ENCODE results near the gene SDK1. TPM values are rescaled to one million over a fixed set of nuclear protein-coding genes. Genes with fewer than 3 reads are reported as not detected.

SDK1 gene
- polyA plus RNA-seq, 2 of the 4 experiments (the other 2 are of a cell fraction) = 0.12 to 0.28 TPM

GRCh38 chr7:3910054-3910453, 609.0 kb downstream of the SDK1 start:
- TF ChIP-seq FOSB (CRISPR knock-in tag; IDR thresholded peaks at IDR 0.05) (no peak), SMC3 (IDR thresholded peaks at IDR 0.05) (no peak), EP300 (IDR thresholded peaks at IDR 0.05) (no peak), POLR2A (IDR thresholded peaks at IDR 0.05; ENCODE audit: low read length) (no peak), BHLHE40 (IDR thresholded peaks at IDR 0.05; ENCODE audit: low read depth, low read length) (no peak), KDM1A (IDR thresholded peaks at IDR 0.05; ENCODE audit: low read depth) (no peak), ZFP36 (IDR thresholded peaks at IDR 0.05; ENCODE audit: borderline replicate concordance, partially characterized antibody) (no peak), MAZ (IDR thresholded peaks at IDR 0.05; ENCODE audit: borderline replicate concordance, low read depth, low read length) (no peak), NR3C1 (IDR thresholded peaks at IDR 0.05) (no peak), HDAC2 (IDR thresholded peaks at IDR 0.05) (no peak)
- 77% methylated on average over 6 of the region's 6 CpGs for WGBS (ENCODE audit: missing lambda C conversion rate)
- ChIA-PET CTCF (interaction anchor here (1.5 kb wide), 1 partner anchor 12 kb away, joined by 4 read pairs; no protein-coding TSS in a partner anchor), POLR2A (no interaction called here)
- DNase-seq (ENCODE audit: low read depth in 1 of 2, low spot score in 1 of 2) (no peak), FAIRE-seq (no peak), ATAC-seq (no peak)
- no peak overlapping the region for H3K4me2 ChIP-seq
- no peak overlapping the region for H3K27ac ChIP-seq
- H3K4me3 ChIP-seq = no peak overlapping the region
- no peaks in the 10 kb centered on the region for H3K9me3 ChIP-seq
- no peaks in the 10 kb centered on the region for H3K4me1 ChIP-seq

- ATAC-seq (no peak), FAIRE-seq (no peak), DNase-seq (ENCODE audit: low read depth in 1 of 2, low spot score in 1 of 2) (no peak)
- Histone ChIP-seq H3K4me2 (no peak overlapping the region), H3K9me3 (no peaks in the 10 kb centered on the region), H3K27ac (no peak overlapping the region), H3K4me1 (peaks cover 9% of the 10 kb centered on the region; the same call in 1 of the 3 replicates), H3K4me3 (no peak overlapping the region)
- TF ChIP-seq RNF2 (IDR thresholded peaks at IDR 0.05; ENCODE audit: borderline replicate concordance, low read depth) (no peak), USF2 (IDR thresholded peaks at IDR 0.05) (no peak), EP300 (IDR thresholded peaks at IDR 0.05) (no peak), TP53 (CRISPR knock-in tag; IDR thresholded peaks at IDR 0.05) (no peak), ESRRA (IDR thresholded peaks at IDR 0.05; ENCODE audit: borderline replicate concordance, low read length) (no peak), ZFP36 (IDR thresholded peaks at IDR 0.05; ENCODE audit: borderline replicate concordance, partially characterized antibody) (no peak), CBX8 (IDR thresholded peaks at IDR 0.05) (no peak), KDM5A (IDR thresholded peaks at IDR 0.05) (no peak), RCOR1 (IDR thresholded peaks at IDR 0.05; ENCODE audit: low read depth, low read length) (no peak)
- 57% methylated on average over 4 of the region's 4 CpGs for WGBS (ENCODE audit: missing lambda C conversion rate)
- CTCF ChIA-PET = interaction anchor here (0.6 to 1.5 kb wide), 3 partner anchors 10 to 618 kb away, joined by 4 to 6 read pairs (median 5); no protein-coding TSS in a partner anchor
- POLR2A ChIA-PET = no interaction called here
Observed at GRCh38 chr7:3911685-3912084, 610.6 kb downstream of the SDK1 start.

GRCh38 chr7:3912291-3912690, 611.2 kb downstream of the SDK1 start:
- no peak for TF ChIP-seq CTCF (IDR thresholded peaks at IDR 0.05)
- TF ChIP-seq RFX5 (IDR thresholded peaks at IDR 0.05) = no peak
- no peak for TF ChIP-seq GATA3 (IDR thresholded peaks at IDR 0.05; ENCODE audit: borderline replicate concordance)
- no peak for TF ChIP-seq POLR2A (IDR thresholded peaks at IDR 0.05; ENCODE audit: low read length)
- no peak for TF ChIP-seq HMGXB4 (CRISPR knock-in tag; IDR thresholded peaks at IDR 0.05; ENCODE audit: borderline replicate concordance)
- no peak for TF ChIP-seq TFCP2L1 (CRISPR knock-in tag; IDR thresholded peaks at IDR 0.05)
- no peak for TF ChIP-seq EHMT2 (IDR thresholded peaks at IDR 0.05; ENCODE audit: low read depth)
- TF ChIP-seq NPAS2 (CRISPR knock-in tag; IDR thresholded peaks at IDR 0.05; ENCODE audit: borderline replicate concordance) = no peak
- no peak for TF ChIP-seq KDM1A (IDR thresholded peaks at IDR 0.05; ENCODE audit: low read depth)
- no peak for TF ChIP-seq ZFP36 (IDR thresholded peaks at IDR 0.05; ENCODE audit: borderline replicate concordance, partially characterized antibody)
- TF ChIP-seq CEBPB (IDR thresholded peaks at IDR 0.05) = no peak
- TF ChIP-seq, protein P1, sequence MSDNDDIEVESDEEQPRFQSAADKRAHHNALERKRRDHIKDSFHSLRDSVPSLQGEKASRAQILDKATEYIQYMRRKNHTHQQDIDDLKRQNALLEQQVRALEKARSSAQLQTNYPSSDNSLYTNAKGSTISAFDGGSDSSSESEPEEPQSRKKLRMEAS (IDR thresholded peaks at IDR 0.05) = no peak
- TF ChIP-seq SREBF2 (IDR thresholded peaks at IDR 0.05) = no peak
- TF ChIP-seq NFE2L2 (conservative IDR thresholded peaks at IDR 0.05; ENCODE audit: low read length) = no peak
- no peak for TF ChIP-seq HOXB5 (CRISPR knock-in tag; IDR thresholded peaks at IDR 0.05)
- Histone ChIP-seq H3K4me3 (no peak overlapping the region), H3K27ac (no peak overlapping the region), H3K4me1 (peaks cover 9% of the 10 kb centered on the region; the same call in 1 of the 3 replicates), H3K4me2 (no peak overlapping the region), H3K9me3 (no peaks in the 10 kb centered on the region)
- ChIA-PET CTCF (interaction anchor here (0.6 to 1.5 kb wide), 3 partner anchors 9 to 618 kb away, joined by 4 to 6 read pairs (median 5); no protein-coding TSS in a partner anchor), POLR2A (no interaction called here)
- DNase-seq (ENCODE audit: low read depth in 1 of 2, low spot score in 1 of 2) = no peak
- FAIRE-seq = no peak
- no peak for ATAC-seq
- 44% methylated on average over 7 of the region's 7 CpGs for WGBS (ENCODE audit: missing lambda C conversion rate)

Measured in A549 (cell line).